Measurements from ENCODE around the gene MAP2K7.
"Not testable (repeated sequence)": the region's sequence is repeated elsewhere in the genome, so short reads cannot be mapped to it uniquely, and the experiment has no call there.

Gene MAP2K7

GRCh38 chr19:7888826-7889217 is 14.9 kb upstream of the MAP2K7 start:
- H3K4me3 ChIP-seq (ENCODE audit: low read depth, low read length), result peak overlapping the region; percentile 75
- TF ChIP-seq CTCF (IDR thresholded peaks at IDR 0.05; ENCODE audit: low read depth, low read length), result no peak

GRCh38 chr19:7893362-7894101 is 10.1 kb upstream of the MAP2K7 start:
- not testable (repeated sequence) for H3K4me3 ChIP-seq (ENCODE audit: low read depth, low read length)

GRCh38 chr19:7894612-7895309 is 8.9 kb upstream of the MAP2K7 start:
- TF ChIP-seq CTCF (IDR thresholded peaks at IDR 0.05; ENCODE audit: low read depth, low read length), result no peak
- no peak overlapping the region for H3K4me3 ChIP-seq (ENCODE audit: low read depth, low read length)

GRCh38 chr19:7895565-7895964 is 8.1 kb upstream of the MAP2K7 start:
- TF ChIP-seq CTCF (IDR thresholded peaks at IDR 0.05; ENCODE audit: low read depth, low read length), result no peak
- no peak overlapping the region for H3K4me3 ChIP-seq (ENCODE audit: low read depth, low read length)

GRCh38 chr19:7897292-7897691 is 6.4 kb upstream of the MAP2K7 start:
- H3K4me3 ChIP-seq (ENCODE audit: low read depth, low read length), result no peak overlapping the region
- no peak for TF ChIP-seq CTCF (IDR thresholded peaks at IDR 0.05; ENCODE audit: low read depth, low read length)

- TF ChIP-seq CTCF (IDR thresholded peaks at IDR 0.05; ENCODE audit: low read depth, low read length), result no peak
- no peak overlapping the region for H3K4me3 ChIP-seq (ENCODE audit: low read depth, low read length)
Observed at GRCh38 chr19:7898967-7899366, 4.7 kb upstream of the MAP2K7 start.

GRCh38 chr19:7899751-7900378 is 3.8 kb upstream of the MAP2K7 start:
- no peak for TF ChIP-seq CTCF (IDR thresholded peaks at IDR 0.05; ENCODE audit: low read depth, low read length)
- no peak overlapping the region for H3K4me3 ChIP-seq (ENCODE audit: low read depth, low read length)
